Activated T-cell treated with anti-CD3 and anti-CD28 coated beads for 48 hours (primary cell): ENCODE data around the gene KMT5B.

ENCODE experiments used
- DNase-seq: peaks from one replicate; pipeline ENCODE4 v3.0.0-alpha.2; 2020; ENCODE audit warnings: low read depth

Gene KMT5B

GRCh38 chr11:68179847-68180246, 33.2 kb downstream of the KMT5B start:
- no peak for DNase-seq

- no peak for DNase-seq
Observed at GRCh38 chr11:68177877-68178276, 35.2 kb downstream of the KMT5B start.

- no peak for DNase-seq
Observed at GRCh38 chr11:68173926-68174325, 39.2 kb downstream of the KMT5B start.

- DNase-seq, result no peak
Observed at GRCh38 chr11:68169442-68169841, 43.7 kb downstream of the KMT5B start.

GRCh38 chr11:68168694-68169093, 44.4 kb downstream of the KMT5B start:
- no peak for DNase-seq

- DNase-seq, result no peak
Observed at GRCh38 chr11:68167474-68167873, 45.6 kb downstream of the KMT5B start.

- DNase-seq, result no peak
Observed at GRCh38 chr11:68166969-68167368, 46.1 kb downstream of the KMT5B start.

- DNase-seq, result no peak
Observed at GRCh38 chr11:68165601-68166000, 47.5 kb downstream of the KMT5B start.

- no peak for DNase-seq
Observed at GRCh38 chr11:68164437-68164836, 48.7 kb downstream of the KMT5B start.

GRCh38 chr11:68163691-68164090, 49.4 kb downstream of the KMT5B start:
- no peak for DNase-seq

GRCh38 chr11:68160100-68160695, 52.9 kb downstream of the KMT5B start:
- no peak for DNase-seq

GRCh38 chr11:68159665-68160064, 53.4 kb downstream of the KMT5B start:
- DNase-seq, result no peak

- no peak for DNase-seq
Observed at GRCh38 chr11:68159161-68159560, 53.9 kb downstream of the KMT5B start.

GRCh38 chr11:68158580-68158979, 54.5 kb downstream of the KMT5B start:
- no peak for DNase-seq

- no peak for DNase-seq
Observed at GRCh38 chr11:68153742-68154141, 59.4 kb downstream of the KMT5B start.

GRCh38 chr11:68150037-68150436, 63.1 kb downstream of the KMT5B start:
- DNase-seq, result no peak

- no peak for DNase-seq
Observed at GRCh38 chr11:68149417-68149816, 63.7 kb downstream of the KMT5B start.

GRCh38 chr11:68148879-68149278, 64.2 kb downstream of the KMT5B start:
- no peak for DNase-seq

- no peak for DNase-seq
Observed at GRCh38 chr11:68148071-68148805, 64.9 kb downstream of the KMT5B start.

- DNase-seq, result no peak
Observed at GRCh38 chr11:68146704-68147474, 66.2 kb downstream of the KMT5B start.

GRCh38 chr11:68146010-68146540, 67.0 kb downstream of the KMT5B start:
- no peak for DNase-seq

- DNase-seq, result no peak
Observed at GRCh38 chr11:68145120-68145866, 67.8 kb downstream of the KMT5B start.
